Measurements from ENCODE around the gene P2RX5.

Gene P2RX5

DNA sequence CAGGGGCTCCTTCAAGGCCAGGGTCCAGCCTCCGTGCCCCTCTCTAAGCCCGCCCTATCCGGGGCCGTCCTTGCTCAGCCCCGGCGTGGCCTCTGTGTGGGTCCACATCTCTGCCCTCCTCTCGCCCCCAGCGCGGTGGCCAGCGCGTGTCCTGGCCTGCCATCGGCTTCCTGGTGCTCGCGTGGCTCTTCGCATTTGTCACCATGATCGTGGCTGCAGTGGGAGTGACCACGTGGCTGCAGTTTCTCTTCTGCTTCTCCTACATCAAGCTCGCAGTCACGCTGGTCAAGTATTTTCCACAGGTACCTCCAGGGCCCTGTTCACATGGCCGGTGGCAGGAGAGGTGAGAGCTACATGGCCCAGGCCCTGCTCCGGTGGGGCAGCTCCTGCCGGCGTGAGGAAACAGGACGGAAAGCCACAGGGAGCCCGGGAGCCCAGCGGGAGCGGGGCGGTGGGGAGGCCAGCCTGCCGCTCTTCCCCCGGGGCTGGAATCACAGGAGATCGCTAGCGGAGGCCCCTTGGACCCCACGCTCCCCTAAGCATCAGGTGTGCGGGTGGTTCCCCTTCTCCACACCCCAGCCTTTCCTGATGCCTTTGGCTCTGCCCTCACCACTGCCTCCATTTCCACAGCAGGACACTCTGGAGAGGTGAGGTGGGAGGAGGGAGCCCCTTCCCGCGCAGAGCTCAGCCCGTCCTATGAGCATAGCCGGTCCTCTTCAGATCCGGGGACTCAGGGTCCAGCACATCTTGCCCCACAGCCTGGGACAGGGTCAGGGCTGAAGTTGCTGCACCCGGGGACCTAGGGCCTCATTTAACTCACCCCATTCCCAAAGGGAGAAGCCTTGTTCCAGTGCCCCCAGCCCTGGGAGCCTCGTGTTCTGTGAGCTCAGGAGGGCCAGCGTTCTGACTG lies 37.8 kb downstream of the P2RX5 start:
- DNase-seq: peak in 13 of 56 donors; percentile 12 to 42 (median 24)

DNA sequence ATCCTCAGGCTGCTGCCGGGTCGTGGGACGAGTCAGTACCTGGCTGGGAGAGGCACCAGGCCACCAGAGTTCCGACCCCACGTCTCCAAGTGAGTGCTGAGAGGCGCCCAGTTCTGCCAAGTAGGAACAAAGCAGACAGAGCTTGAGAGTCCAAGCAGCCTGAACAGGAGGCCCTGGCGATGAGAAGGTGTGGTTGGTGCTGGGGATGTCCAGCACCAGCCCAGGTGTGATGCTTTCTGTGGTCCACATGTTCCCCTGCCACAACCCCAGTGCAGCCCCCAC lies 38.4 kb downstream of the P2RX5 start:
- no peak for DNase-seq

DNA sequence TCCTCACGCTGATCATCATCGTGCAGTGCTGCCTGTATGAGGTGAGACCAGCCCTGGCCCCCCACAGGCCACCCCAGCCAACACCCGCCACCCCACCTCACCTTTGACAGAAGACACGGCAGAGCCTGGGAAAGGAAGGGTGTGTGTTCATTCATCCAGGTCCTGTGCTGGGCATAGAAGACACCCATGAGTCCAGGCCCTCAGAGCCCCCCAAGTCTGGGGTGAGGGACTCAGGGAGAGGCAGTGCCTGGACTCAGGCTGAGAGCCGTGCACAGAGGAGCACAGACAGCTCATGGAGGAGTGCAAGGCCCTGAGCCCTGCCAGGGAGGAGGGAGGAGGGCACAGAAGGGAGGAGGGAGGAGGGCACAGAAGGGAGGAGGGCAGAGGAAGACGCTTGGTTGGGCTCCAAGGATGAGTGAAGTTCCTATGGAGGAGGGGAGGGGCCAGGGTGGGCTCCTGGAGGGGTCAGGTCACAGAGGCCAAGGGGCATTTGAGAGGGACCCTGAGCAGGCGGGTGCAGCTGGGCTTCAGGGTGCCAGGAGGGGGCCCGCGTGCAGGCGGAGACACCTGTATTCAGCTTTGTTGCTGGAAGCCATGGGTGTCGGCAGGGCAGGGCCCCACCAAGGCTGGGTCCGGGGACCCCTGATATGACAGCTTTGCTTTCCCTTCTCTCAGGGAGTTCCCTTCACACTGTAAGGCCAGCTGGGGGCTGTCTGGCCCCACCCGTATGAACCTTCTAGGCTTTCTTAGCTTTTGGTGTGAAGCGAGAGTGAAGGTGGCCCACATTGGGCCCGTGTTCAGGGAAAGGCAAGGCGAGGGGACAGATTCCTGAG lies 39.0 kb downstream of the P2RX5 start:
- no peak for DNase-seq

DNA sequence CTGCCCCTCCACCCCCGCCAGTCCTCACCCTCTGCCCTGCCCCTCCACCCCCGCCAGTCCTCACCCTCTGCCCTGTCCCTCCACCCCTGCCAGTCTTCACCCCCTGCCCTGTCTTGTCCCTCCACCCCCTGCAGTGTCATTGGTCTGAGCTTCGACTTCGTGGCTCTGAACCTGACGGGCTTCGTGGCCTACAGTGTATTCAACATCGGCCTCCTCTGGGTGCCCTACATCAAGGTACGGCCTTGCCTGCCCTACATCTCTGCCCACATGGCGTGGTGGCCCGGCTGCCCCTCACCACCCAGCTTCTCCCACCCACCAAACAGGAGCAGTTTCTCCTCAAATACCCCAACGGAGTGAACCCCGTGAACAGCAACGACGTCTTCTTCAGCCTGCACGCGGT lies 39.6 kb downstream of the P2RX5 start:
- DNase-seq: no peak

DNA sequence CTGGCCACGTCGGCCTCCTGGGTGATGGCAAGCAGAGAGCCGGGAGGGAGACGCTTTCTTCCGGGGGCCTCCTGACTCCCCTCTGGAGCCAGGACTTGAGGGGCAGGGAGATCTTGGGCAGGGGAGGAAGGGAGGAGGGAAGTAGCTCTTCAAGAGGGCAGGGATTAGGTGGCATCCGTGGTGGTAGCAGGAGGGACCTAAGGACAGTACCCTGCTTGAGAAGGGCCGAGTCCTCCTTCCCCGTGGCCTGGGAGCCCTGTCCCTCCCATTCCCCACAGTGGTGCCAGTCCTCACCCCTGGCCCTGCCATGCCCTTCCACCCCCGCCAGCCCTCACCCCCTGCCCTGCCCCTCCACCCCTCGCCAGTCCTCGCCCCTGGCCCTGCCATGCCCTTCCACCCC lies 40.2 kb downstream of the P2RX5 start:
- no peak for DNase-seq

DNA sequence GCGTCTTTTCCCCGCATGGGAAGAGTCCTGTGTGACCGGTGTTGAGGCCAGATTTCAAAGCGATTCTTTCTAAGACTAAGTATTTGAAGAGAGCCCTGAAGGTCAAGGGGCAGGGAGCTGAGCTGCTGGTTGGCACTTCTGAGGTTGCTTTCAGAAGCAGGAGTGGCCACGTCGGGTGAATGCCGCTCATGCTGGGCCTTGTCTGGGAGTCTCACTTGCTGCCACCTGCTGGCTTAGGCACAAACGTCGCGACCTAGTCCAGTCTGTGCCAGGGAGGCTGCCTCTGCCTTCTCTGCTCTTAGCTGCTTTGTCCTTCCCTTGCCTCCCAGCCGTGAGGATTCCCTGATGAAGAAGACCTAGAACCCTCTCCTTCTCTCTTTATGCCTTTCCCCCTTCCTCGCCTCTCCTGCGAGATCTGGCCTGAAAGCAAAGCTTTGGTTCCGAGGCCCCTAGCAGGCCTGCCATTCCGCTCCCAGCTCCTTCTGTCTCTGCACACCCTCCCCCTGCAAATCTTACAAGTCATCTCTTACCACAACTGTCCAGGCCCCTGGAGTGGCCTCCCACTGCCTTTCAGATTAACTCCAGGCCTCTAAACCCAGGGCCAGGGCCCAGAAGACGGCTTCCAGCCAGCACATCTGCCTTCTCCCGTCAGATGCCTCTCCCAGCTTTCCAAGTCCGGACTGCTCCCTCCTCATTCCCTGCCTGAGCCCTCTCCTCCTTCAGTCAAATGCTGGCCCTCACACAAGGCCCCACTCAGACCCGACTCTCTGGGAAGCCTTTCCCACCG lies 48.0 kb downstream of the P2RX5 start:
- peak in 41 of 56 donors; percentile 14 to 78 (median 46) for DNase-seq

DNA sequence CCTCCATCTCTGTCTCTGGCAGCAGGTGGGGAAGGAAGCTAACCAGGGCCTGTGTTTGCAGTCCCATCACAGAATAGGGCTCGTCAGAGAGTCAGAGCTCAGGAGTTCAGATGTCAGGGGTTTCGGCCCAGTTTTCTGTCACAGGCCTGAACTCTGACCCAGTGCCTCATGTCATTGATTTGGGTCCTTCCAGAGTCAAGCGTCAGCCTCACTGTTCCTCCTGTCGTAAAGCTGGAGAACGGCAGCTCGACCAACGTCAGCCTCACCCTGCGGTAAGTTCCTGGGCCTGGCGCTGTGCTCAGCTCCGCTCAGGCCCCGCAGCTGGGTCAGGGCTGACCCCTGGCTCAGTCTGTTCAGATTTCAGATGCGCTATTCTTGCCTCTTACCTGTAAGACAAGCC lies 48.7 kb downstream of the P2RX5 start:
- no peak for DNase-seq

DNA sequence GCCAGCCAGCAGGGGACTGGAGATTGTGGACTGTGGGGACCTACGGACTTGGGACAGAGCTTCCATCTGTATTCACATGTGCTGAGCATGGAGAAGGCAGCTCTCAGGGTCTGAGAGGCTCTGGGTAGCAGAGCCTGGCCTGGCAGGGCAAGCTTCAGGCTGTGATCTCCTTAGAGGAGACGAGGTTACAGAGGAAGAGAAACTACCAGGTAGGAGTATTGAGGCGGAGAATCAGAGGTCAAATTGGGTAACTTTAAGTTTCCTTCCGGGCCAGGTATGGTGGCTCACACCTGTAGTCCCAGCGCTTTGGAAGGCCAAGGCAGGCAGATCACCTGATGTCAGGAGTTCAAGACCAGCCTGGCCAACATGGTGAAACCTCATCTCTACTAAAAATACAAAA lies 50.6 kb downstream of the P2RX5 start:
- no peak for DNase-seq

DNA sequence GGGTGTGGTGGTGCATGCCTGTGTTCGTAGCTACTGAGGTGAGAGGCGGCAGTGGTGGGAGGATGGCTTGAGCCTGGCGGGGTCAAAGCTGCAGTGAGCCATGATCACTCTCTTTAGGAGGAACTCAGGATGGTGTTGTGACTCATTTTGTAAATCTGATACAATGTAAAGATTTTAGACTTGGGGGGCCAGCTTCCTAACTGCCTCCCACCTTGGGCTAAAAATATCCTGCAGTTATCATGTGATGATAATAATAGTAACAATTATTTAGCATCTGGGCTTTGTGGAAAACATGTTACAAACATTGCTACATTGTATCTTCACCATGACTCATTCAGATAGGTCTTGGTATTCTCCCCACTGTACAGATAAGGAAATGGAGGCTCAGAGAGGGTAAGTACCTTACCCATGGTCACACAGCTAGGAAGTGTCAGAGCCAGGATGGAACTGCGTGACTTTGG lies 52.0 kb downstream of the P2RX5 start:
- DNase-seq: no peak

DNA sequence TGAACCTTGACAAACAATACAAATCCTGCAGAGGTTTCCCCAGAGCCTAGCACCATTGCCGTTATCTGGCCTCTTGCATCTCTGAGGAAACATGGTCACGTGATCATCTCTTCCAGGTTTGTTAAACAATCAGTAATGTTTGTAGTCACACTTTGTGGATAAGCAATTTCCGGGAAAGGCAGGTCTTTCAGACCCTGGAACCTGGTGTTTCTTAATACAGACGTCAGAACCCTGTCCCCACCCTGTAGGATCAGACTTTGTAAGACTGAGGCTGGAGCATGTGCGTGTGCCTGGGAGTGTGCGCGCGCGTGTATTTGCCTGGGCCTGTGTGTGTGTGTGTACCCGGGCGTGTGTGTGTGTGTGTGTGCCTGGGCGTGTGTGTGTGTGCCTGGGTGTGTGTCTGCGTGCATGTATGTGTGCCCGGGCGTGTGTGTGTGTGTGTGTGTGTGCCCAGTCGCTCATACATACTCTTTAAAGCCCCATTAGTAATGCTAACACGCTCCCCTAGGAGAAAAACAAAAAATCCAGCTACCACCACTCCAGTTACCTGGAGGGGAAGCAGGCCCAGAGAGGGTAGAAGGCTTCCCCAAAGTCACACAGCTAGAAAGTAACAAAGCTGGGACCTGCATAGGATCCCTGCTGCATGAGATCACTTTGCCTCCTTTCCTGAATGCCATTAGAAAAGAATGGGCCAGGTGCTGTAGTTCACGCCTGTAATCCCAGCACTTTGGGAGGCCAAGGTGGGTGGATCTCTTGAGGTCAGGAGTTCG lies 54.1 kb downstream of the P2RX5 start:
- DNase-seq: no peak

DNA sequence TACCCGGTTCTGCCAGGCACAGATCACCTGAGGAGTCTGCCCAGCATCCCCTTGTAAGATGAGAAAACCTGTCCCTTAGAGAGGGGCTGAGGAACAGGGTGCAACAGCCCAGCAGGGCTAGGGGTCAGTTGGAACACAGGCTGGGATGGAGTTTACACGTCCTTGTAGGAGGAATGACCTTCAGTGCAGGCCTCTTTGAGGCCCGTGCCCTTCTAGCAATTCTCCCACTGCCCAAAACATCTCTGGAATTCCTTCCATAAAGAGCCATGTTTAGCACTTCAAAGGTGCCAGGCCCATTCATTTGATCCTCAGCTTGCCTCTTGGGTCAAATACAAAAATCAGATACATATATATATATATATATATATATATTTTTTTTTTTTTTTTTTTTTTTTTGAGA lies 54.9 kb downstream of the P2RX5 start:
- DNase-seq: no peak

DNA sequence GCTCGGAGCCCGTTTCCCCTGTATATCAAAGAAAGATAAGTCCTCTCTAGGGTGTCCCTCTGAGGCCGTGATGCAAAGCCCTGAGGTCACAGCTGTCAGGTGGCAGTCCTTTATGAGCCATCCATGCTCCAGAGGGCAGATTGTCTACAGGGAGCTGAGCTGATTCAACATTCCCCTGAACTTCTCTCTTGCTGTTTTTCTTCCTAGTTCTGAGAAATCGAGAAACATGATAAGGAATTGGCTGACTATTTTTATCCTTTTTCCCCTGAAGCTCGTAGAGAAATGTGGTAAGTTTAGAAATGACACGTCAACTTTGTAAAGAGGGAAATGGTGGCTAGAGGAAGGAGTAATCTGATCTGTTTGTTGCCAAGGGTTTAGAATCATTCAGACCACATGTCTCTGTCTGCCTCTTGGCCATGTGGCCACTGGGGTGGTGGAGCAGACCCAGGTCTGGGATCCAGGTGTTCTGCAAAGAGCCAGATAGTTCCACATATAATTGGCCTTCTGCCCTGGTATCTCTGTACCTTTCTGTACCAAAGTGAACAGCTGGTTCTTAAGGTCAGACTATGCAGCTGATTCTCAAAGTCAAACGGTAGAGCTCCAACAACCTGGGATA lies 55.9 kb downstream of the P2RX5 start:
- no peak for DNase-seq

DNA sequence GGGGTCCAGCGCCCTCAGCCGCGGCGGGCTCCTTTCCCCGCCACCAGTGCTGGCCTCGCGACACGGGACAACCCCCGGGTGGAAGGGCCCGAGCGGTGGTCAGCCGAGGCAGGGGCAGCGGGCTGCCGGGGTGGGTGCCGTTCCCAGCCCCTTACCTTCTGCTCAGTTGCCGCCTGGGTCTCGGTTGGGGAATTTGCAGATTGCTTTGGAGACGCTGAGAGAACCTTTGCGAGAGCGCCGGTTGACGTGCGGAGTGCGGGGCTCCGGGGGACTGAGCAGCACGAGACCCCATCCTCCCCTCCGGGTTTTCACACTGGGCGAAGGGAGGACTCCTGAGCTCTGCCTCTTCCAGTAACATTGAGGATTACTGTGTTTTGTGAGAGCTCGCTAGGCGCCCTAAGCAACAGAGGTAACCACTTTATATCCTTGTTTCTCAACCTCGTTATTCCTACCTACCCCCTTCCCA lies 59.0 kb downstream of the P2RX5 start:
- peak in 2 of 56 donors; percentile 59 to 64 for DNase-seq

DNA sequence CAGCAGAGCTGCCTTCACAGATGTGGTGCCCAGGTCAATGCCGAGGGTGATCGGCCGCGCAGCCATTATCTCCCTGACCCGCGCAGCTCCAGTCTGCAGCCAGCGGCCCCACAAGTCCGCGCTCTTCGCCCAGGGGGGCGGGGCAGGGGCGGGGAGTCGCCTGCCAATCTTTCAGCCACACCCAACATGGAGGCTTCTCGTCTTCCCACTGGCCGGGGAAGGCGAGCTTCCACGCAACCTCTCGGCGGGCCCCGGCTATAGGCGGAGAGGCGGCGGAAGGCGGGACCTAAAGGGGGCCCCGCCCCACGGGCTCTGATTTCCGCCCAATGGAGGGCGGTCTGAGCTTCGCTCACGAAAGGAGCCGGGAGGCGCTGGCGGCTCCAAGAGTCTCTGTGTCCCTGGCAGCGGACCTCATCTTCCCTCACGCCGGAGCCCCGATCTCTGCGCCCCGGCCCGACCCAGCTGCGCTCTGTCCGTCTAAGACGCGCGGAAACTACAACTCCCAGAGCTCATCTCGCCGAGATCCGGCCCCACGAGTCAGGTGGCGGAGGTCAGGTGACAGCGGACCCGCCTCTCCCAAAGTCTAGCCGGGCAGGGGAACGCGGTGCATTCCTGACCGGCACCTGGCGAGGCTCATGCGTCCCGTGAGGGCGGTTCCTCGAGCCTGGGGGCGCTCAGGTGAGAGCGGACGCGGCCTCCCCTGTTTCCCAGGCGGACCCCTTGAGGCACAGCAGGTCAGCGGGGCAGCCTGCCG lies 59.6 kb downstream of the P2RX5 start, which contains the start of the genes CTNS and SHPK:
Gene CTNS (plus strand): TSS at position 607 of the 754 bp plus-strand sequence. CDS start 3,447 bp downstream, outside the sequence.
Gene SHPK (minus strand): TSS at position 97 of the 754 bp plus-strand sequence. CDS start 31 bp downstream, at position 66.
- DNase-seq: peak; percentile 85 to 99 (median 95)

DNA sequence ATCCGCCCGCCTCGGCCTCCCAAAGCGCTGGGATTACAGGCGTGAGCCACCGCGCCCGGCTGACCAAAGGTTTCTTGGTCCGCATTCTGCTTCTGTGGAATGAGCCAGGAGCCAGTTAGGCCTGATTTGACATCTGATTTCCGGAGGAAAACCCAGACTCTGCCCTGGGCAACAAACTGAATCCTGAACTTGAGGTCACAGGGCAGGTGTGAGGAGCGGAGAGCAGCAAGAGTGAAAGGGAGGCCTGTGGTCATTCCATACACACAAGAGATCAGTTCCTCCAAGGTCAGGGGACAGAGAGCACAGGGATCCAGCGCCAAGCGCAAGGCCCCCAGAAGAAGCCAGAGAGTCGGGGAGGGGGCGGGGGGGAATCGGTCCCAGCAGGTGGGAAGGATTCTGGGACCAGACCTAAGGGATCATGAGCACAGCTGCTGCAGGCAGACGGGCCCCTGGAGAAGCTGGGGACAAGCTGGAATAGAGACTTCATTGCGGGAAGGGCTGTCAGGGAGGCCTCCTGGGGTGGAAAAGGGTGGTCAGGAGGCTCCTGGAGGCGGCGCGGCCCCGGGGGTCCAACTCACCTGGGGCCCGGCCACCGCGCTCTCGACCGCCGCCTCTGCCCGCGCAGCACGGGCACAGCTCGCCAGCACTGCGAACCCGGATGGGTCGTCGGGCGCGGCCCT lies 60.3 kb downstream of the P2RX5 start:
- no peak for DNase-seq

DNA sequence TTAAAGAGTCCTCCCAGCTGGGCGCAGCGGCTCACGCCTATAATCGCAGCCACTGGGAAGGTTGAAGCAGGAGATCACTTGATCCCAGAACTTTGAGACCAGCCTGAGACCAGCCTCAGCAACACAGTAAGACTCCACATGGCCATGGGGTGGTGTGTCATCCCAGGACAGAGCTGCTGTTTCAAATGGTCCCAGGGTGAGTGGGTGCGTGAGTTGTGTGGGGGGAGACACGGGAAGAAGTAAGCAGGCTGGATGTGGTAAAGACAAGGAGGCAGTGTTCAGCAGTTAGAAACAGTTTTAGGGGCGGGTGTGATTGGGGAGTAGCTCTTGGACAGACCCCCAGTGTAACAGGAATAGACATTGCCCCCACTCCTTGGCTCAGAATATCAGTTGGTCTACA lies 63.7 kb downstream of the P2RX5 start:
- DNase-seq: no peak

DNA sequence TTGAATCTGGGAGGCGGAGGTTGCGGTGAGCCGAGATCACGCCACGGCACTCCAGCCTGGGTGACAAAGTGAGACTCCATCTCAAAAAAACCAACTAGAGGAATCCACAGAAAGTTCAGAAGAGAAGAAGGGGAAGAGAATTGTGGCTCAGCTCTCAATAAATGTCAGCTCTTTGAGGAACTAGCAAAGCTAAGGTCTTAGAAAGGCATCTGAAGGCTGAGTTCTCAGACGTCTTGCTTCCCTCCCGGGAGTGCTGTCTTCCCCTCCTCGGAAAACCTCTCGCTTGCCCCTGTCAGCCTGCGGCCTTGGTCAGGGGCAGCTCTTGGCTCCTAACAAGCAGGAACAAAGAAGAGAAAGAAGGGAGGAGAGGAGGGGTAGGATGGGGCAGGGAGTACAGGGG lies 65.2 kb downstream of the P2RX5 start:
- DNase-seq: no peak

DNA sequence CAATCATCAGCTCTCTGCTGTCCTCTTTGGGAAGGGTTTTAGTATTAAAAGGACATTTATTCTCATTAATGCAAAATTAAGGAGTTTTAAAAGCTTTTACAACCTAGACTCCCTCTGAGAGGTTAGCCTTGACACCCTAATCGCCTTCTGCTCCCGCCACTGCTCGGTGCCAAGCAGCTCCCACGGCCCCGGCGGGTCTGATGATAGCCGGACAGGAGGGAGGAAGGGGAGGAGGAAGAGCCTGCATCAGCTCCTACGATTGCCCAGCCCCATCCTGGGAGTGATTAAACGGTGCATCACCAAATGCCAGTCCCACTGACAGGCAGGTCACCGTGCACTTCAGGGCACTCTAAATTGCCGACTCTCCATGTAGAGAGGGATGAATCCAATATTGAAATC lies 68.2 kb downstream of the P2RX5 start:
- no peak for DNase-seq

All from amygdala (tissue), 56 donors.